ENCODE results near the gene TLCD4.

- TF ChIP-seq CTCF (IDR thresholded peaks at IDR 0.05), result no peak
- TF ChIP-seq POLR2A (IDR thresholded peaks at IDR 0.05), result no peak
- TF ChIP-seq EP300 (IDR thresholded peaks at IDR 0.05), result no peak
These were observed 29.5 kb downstream of the TLCD4 start for GRCh38 chr1:95146637-95147036.

Measured in ovary (tissue), 3 donors.